Breast epithelium (tissue), 4 donors: ENCODE measurements around the gene PLTP. TPM values are rescaled to one million over a fixed set of nuclear protein-coding genes. Genes with fewer than 3 reads are reported as not detected.
A peak's percentile ranks its signal among the peaks of the same experiment; 100 is the strongest.

Experiments used
- DNase-seq, 2 donors: peaks; one replicate each; pipeline ENCODE4 v3.0.0-alpha.2; 2019; ENCODE audit warnings: low spot score in 2 of 2
- H3K27ac ChIP-seq, 2 donors: fragments of 200-600 bp; sonication (generic) in 1 of 2; one replicate each; pipeline ENCODE4 v1.5.1; 2016 to 2019; ENCODE audit warnings: mild to moderate bottlenecking in 1 of 2
- H3K27me3 ChIP-seq, 2 donors: fragments of 200-600 bp; sonication (generic) in 1 of 2; one replicate each; pipeline versions ENCODE4 v1.5.1 to v1.6.0; 2017 to 2019; ENCODE audit warnings: control low read depth in 1 of 2, mild to moderate bottlenecking in 1 of 2
- H3K36me3 ChIP-seq: fragments of 200-600 bp; one replicate; pipeline ENCODE4 v1.5.1; 2019
- H3K4me1 ChIP-seq, 2 donors: fragments of 200-600 bp; sonication (generic); one replicate each; pipeline ENCODE4 v1.5.1; 2016 to 2019; ENCODE audit warnings: control low read depth in 1 of 2
- H3K4me3 ChIP-seq, 3 donors: fragments of 200-600 bp; sonication (generic); 1 replicate in 2 of 3; 2 replicates in 1 of 3; pipeline ENCODE4 v1.5.1; 2016 to 2019; ENCODE audit warnings: mild to moderate bottlenecking in 3 of 3, moderate library complexity in 2 of 3
- H3K9me3 ChIP-seq, 2 donors: fragments of 200-600 bp; sonication (generic) in 1 of 2; one replicate each; pipeline ENCODE4 v1.5.1; 2016 to 2019; ENCODE audit warnings: control low read depth in 1 of 2
- CTCF ChIP-seq, 3 donors: fragments of 450-650 bp; IDR thresholded peaks; one replicate each; pipeline ENCODE4 v1.5.1; 2016 to 2017; ENCODE audit warnings: antibody characterized with exemption in 3 of 3, mild to moderate bottlenecking in 3 of 3, moderate library complexity in 3 of 3
- POLR2A ChIP-seq: fragments of 450-650 bp; IDR thresholded peaks from one replicate; pipeline ENCODE4 v1.6.1; 2016; ENCODE audit warnings: antibody characterized with exemption, mild to moderate bottlenecking, moderate library complexity
- POLR2AphosphoS5 ChIP-seq, 3 donors: sonication (generic); formaldehyde crosslinking; IDR thresholded peaks; one replicate each; pipeline ENCODE4 v1.6.1; 2017; ENCODE audit warnings: antibody characterized with exemption in 3 of 3
- intact Hi-C: fragments of 100-400 bp; cut with DNase I; formaldehyde crosslinking; loops from one replicate; pipeline ENCODE4 v1.15.1; 2023; ENCODE audit warnings: low total_unique reads
- total RNA-seq, 3 donors: library from RNA; depleted of rRNA; stranded (reverse); fragments of >200 nt; gene quantifications; one replicate each; pipeline ENCODE4 v1.1.0, GENCODE V29; 2016

The PLTP gene
- total RNA-seq, 3 donors from 2014 or later, result 78.3 to 405 (median 100.0) TPM

- H3K4me1 ChIP-seq, result no peaks in the 10 kb centered on the region
- DNase-seq, result peak in 1 of 2 donors; percentile 65
- peak overlapping the region; percentile 43 to 82 for H3K27ac ChIP-seq
- peaks cover 16% of the 10 kb centered on the region for H3K36me3 ChIP-seq
- H3K4me3 ChIP-seq, result no peak overlapping the region
- no peaks in the 10 kb centered on the region for H3K27me3 ChIP-seq
- TF ChIP-seq POLR2AphosphoS5 (IDR thresholded peaks at IDR 0.05) (peak in 2 of 3 donors; percentile 37 to 49), POLR2A (no peak)
- intact Hi-C loops, result no loop called here
- no peaks in the 10 kb centered on the region for H3K9me3 ChIP-seq
These were observed 34.4 kb upstream of the PLTP start for GRCh38 chr20:45946149-45946970.

GRCh38 chr20:45945678-45946148 lies 33.8 kb upstream of the PLTP start:
- no peak for DNase-seq
- H3K27me3 ChIP-seq, result no peaks in the 10 kb centered on the region
- intact Hi-C loops, result no loop called here
- H3K27ac ChIP-seq, result peak overlapping the region; percentile 43 to 82
- no peaks in the 10 kb centered on the region for H3K4me1 ChIP-seq
- no peaks in the 10 kb centered on the region for H3K9me3 ChIP-seq
- no peak for TF ChIP-seq POLR2A
- TF ChIP-seq POLR2AphosphoS5 (IDR thresholded peaks at IDR 0.05), result no peak
- TF ChIP-seq CTCF (IDR thresholded peaks at IDR 0.05), result no peak
- peaks cover 16% of the 10 kb centered on the region for H3K36me3 ChIP-seq
- H3K4me3 ChIP-seq, result no peak overlapping the region

GRCh38 chr20:45944965-45945677 lies 33.2 kb upstream of the PLTP start:
- Histone ChIP-seq H3K36me3 (peaks cover 16% of the 10 kb centered on the region), H3K9me3 (no peaks in the 10 kb centered on the region), H3K27me3 (no peaks in the 10 kb centered on the region), H3K4me3 (no peak overlapping the region), H3K27ac (no peak overlapping the region), H3K4me1 (no peaks in the 10 kb centered on the region)
- DNase-seq, result no peak
- no peak for TF ChIP-seq CTCF (IDR thresholded peaks at IDR 0.05)
- TF ChIP-seq POLR2A, result no peak
- no peak for TF ChIP-seq POLR2AphosphoS5 (IDR thresholded peaks at IDR 0.05)
- intact Hi-C loops, result no loop called here

- no peaks in the 10 kb centered on the region for H3K9me3 ChIP-seq
- no peak overlapping the region for H3K4me3 ChIP-seq
- no peaks in the 10 kb centered on the region for H3K27me3 ChIP-seq
- DNase-seq, result no peak
- H3K4me1 ChIP-seq, result no peaks in the 10 kb centered on the region
- TF ChIP-seq POLR2AphosphoS5 (IDR thresholded peaks at IDR 0.05), result no peak
- no peak for TF ChIP-seq CTCF (IDR thresholded peaks at IDR 0.05)
- TF ChIP-seq POLR2A, result no peak
- no peak overlapping the region for H3K27ac ChIP-seq
- intact Hi-C loops, result no loop called here
- H3K36me3 ChIP-seq, result peaks cover 13% of the 10 kb centered on the region
These were observed 32.4 kb upstream of the PLTP start for GRCh38 chr20:45944151-45944964.

GRCh38 chr20:45943613-45944012 lies 31.7 kb upstream of the PLTP start:
- H3K4me1 ChIP-seq, result no peaks in the 10 kb centered on the region
- H3K9me3 ChIP-seq, result no peaks in the 10 kb centered on the region
- no peak for DNase-seq
- H3K4me3 ChIP-seq, result no peak overlapping the region
- TF ChIP-seq CTCF (IDR thresholded peaks at IDR 0.05), result no peak
- TF ChIP-seq POLR2A, result no peak
- no peak for TF ChIP-seq POLR2AphosphoS5 (IDR thresholded peaks at IDR 0.05)
- H3K27ac ChIP-seq, result no peak overlapping the region
- H3K27me3 ChIP-seq, result no peaks in the 10 kb centered on the region
- peaks cover 11% of the 10 kb centered on the region for H3K36me3 ChIP-seq
- intact Hi-C loops, result no loop called here
